GM12878 (cell line): ENCODE data around the gene CDC45. TPM values are rescaled to one million over a fixed set of nuclear protein-coding genes. Genes with fewer than 3 reads are reported as not detected.

Experiments used
- ATF2 ChIP-seq: IDR thresholded peaks from 2 replicates; pipeline ENCODE4 v1.6.1; 2012; ENCODE audit warnings: low read length, inconsistent platforms
- BMI1 ChIP-seq: fragments of 450-650 bp; IDR thresholded peaks from 2 replicates; pipeline ENCODE4 v1.6.1; 2016; ENCODE audit warnings: mild to moderate bottlenecking, moderate library complexity, borderline replicate concordance
- MEF2A ChIP-seq: IDR thresholded peaks from 2 replicates; pipeline ENCODE4 v1.6.1; 2011; ENCODE audit warnings: low read depth, mild to moderate bottlenecking, low read length, moderate library complexity; ENCODE audit not compliant: insufficient read depth
- POLR2A ChIP-seq: IDR thresholded peaks from 2 replicates; pipeline ENCODE4 v1.6.1; 2011; ENCODE audit warnings: low read depth, mild to moderate bottlenecking, low read length
- RELA ChIP-seq: fragments of 450-650 bp; IDR thresholded peaks from 2 replicates; pipeline ENCODE4 v1.8.0; 2014; ENCODE audit warnings: borderline replicate concordance; ENCODE audit not compliant: partially characterized antibody
- RFX5 ChIP-seq: IDR thresholded peaks from 2 replicates; pipeline ENCODE4 v1.6.1; 2011; ENCODE audit warnings: low read depth, low read length, improper control_type of control experiment
- RUNX3 ChIP-seq: IDR thresholded peaks from 2 replicates; pipeline ENCODE4 v1.6.1; 2012; ENCODE audit warnings: low read length, inconsistent platforms
- polyA plus RNA-seq, 11 experiments: library from polyadenylated mRNA; depleted of rRNA in 4 of 11; unstranded in 6 of 11; stranded (reverse) in 5 of 11; fragments of >200 nt; fragmentation: Nextera tagmentation in 4 of 11; fragmentation: Illumina TruSeq in 1 of 11; extraction: Ambion mirVana in 4 of 11; extraction: Trizol in 1 of 11; gene quantifications; 1 replicate in 1 of 11; 2 replicates in 10 of 11; pipeline versions ENCODE4 v1.2.1 to v1.2.3, GENCODE V29; 2011 to 2016; ENCODE audit warnings: inconsistent platforms in 2 of 11, missing spikeins in 2 of 11, low read depth in 1 of 11
- total RNA-seq, 4 experiments: library from RNA; depleted of rRNA in 3 of 4; stranded (reverse); fragments of >200 nt in 3 of 4; fragmentation: Illumina TruSeq in 1 of 4; extraction: Trizol in 1 of 4; gene quantifications; 2 replicates each; pipeline versions ENCODE4 v1.2.1 to v1.2.3, GENCODE V29; 2013 to 2021

CDC45 gene
- total and polyA plus RNA-seq, 10 of the 15 experiments (the other 5 are each of a cell fraction or from before 2014, with no cell fraction given) = 40.8 to 88.5 (median 54.2) TPM

GRCh38 chr22:19569976-19570375, 90.3 kb downstream of the CDC45 start (continued):
- TF ChIP-seq BMI1 (no peak), MEF2A (no peak), RUNX3 (no peak), RFX5 (no peak), ATF2 (no peak), POLR2A (no peak), RELA (no peak)

Other genes with a start within 250 kb of the CDC45 start
Only the 7 nearest of the 8 such genes appear.
- gene CLTCL1, start 188.2 kb upstream of the CDC45 start, total RNA-seq (2014; rRNA removed) = under 0.01 and 0.05 TPM in 2 replicates
- gene CLTCL1, start 188.2 kb upstream of the CDC45 start, total RNA-seq (2014; rRNA removed; fragmentation: Illumina TruSeq; extraction: Trizol) = not detected in 2 replicates
- gene CLTCL1, start 188.2 kb upstream of the CDC45 start, total RNA-seq (2021) = 0.16 and 0.18 TPM in 2 replicates
- 0.07 and 0.35 TPM in 2 replicates for gene CLTCL1, start 188.2 kb upstream of the CDC45 start, polyA plus RNA-seq (2011; rRNA removed)
- 0.07 TPM in 1 of 2 replicates, not detected in the other for gene CLTCL1, start 188.2 kb upstream of the CDC45 start, polyA plus RNA-seq (2014; fragmentation: Illumina TruSeq; extraction: Trizol)
- gene CLTCL1, start 188.2 kb upstream of the CDC45 start, polyA plus RNA-seq (2014; fragmentation: Nextera tagmentation; extraction: Ambion mirVana) = under 1 TPM in 1 of 2 experiments, not detected in 1; 0.04 TPM
- gene CLTCL1, start 188.2 kb upstream of the CDC45 start, polyA plus RNA-seq (2014; rRNA removed) = 0.13 TPM in 1 of 2 replicates, not detected in the other
- under 1 TPM; 0.11 to 0.16 TPM for gene CLTCL1, start 188.2 kb upstream of the CDC45 start, polyA plus RNA-seq (2016; fragmentation: Nextera tagmentation; extraction: Ambion mirVana)
- gene HIRA, start 48.2 kb upstream of the CDC45 start, total RNA-seq (2014; rRNA removed) = 14.7 and 15.6 TPM in 2 replicates
- gene HIRA, start 48.2 kb upstream of the CDC45 start, total RNA-seq (2014; rRNA removed; fragmentation: Illumina TruSeq; extraction: Trizol) = 12.6 and 13.5 TPM in 2 replicates
- 32.2 and 32.7 TPM in 2 replicates for gene HIRA, start 48.2 kb upstream of the CDC45 start, total RNA-seq (2021)
- gene HIRA, start 48.2 kb upstream of the CDC45 start, polyA plus RNA-seq (2011; rRNA removed) = 10.8 and 19.9 TPM in 2 replicates
- 11.5 and 20.2 TPM in 2 replicates for gene HIRA, start 48.2 kb upstream of the CDC45 start, polyA plus RNA-seq (2014; fragmentation: Illumina TruSeq; extraction: Trizol)
- under 1 TPM; 0.34 to 0.60 TPM for gene HIRA, start 48.2 kb upstream of the CDC45 start, polyA plus RNA-seq (2014; fragmentation: Nextera tagmentation; extraction: Ambion mirVana)
- gene HIRA, start 48.2 kb upstream of the CDC45 start, polyA plus RNA-seq (2014; rRNA removed) = 23.5 and 26.6 TPM in 2 replicates
- 1 to 10 TPM; 2.1 to 2.8 TPM for gene HIRA, start 48.2 kb upstream of the CDC45 start, polyA plus RNA-seq (2016; fragmentation: Nextera tagmentation; extraction: Ambion mirVana)
- gene MRPL40, start 47.4 kb upstream of the CDC45 start, total RNA-seq (2014; rRNA removed) = 48.0 and 51.9 TPM in 2 replicates
- 55.9 and 58.1 TPM in 2 replicates for gene MRPL40, start 47.4 kb upstream of the CDC45 start, total RNA-seq (2014; rRNA removed; fragmentation: Illumina TruSeq; extraction: Trizol)
- 41.2 and 42.4 TPM in 2 replicates for gene MRPL40, start 47.4 kb upstream of the CDC45 start, total RNA-seq (2021)
- 62.3 and 72.3 TPM in 2 replicates for gene MRPL40, start 47.4 kb upstream of the CDC45 start, polyA plus RNA-seq (2011; rRNA removed)
- 66.0 and 78.0 TPM in 2 replicates for gene MRPL40, start 47.4 kb upstream of the CDC45 start, polyA plus RNA-seq (2014; fragmentation: Illumina TruSeq; extraction: Trizol)
- 100 to 1,000 TPM; 180 to 207 TPM for gene MRPL40, start 47.4 kb upstream of the CDC45 start, polyA plus RNA-seq (2014; fragmentation: Nextera tagmentation; extraction: Ambion mirVana)
- 53.8 and 64.4 TPM in 2 replicates for gene MRPL40, start 47.4 kb upstream of the CDC45 start, polyA plus RNA-seq (2014; rRNA removed)
- 100 to 1,000 TPM; 124 to 131 TPM for gene MRPL40, start 47.4 kb upstream of the CDC45 start, polyA plus RNA-seq (2016; fragmentation: Nextera tagmentation; extraction: Ambion mirVana)
- gene C22orf39, start 32.2 kb upstream of the CDC45 start, total RNA-seq (2014; rRNA removed) = 30.1 and 31.6 TPM in 2 replicates
- 17.3 TPM in 2 replicates for gene C22orf39, start 32.2 kb upstream of the CDC45 start, total RNA-seq (2014; rRNA removed; fragmentation: Illumina TruSeq; extraction: Trizol)
- 21.4 and 21.6 TPM in 2 replicates for gene C22orf39, start 32.2 kb upstream of the CDC45 start, total RNA-seq (2021)
- 39.9 and 40.8 TPM in 2 replicates for gene C22orf39, start 32.2 kb upstream of the CDC45 start, polyA plus RNA-seq (2011; rRNA removed)
- 20.8 and 21.0 TPM in 2 replicates for gene C22orf39, start 32.2 kb upstream of the CDC45 start, polyA plus RNA-seq (2014; fragmentation: Illumina TruSeq; extraction: Trizol)
- gene C22orf39, start 32.2 kb upstream of the CDC45 start, polyA plus RNA-seq (2014; fragmentation: Nextera tagmentation; extraction: Ambion mirVana) = 10 to 100 TPM in 1 of 2 experiments, 1 to 10 TPM in 1; 6.7 to 10.9 TPM
- gene C22orf39, start 32.2 kb upstream of the CDC45 start, polyA plus RNA-seq (2014; rRNA removed) = 38.8 and 39.9 TPM in 2 replicates
- gene C22orf39, start 32.2 kb upstream of the CDC45 start, polyA plus RNA-seq (2016; fragmentation: Nextera tagmentation; extraction: Ambion mirVana) = 10 to 100 TPM; 38.2 to 47.0 TPM
- gene UFD1, start 727 bp upstream of the CDC45 start, total RNA-seq (2014; rRNA removed) = 73.3 and 74.6 TPM in 2 replicates
- gene UFD1, start 727 bp upstream of the CDC45 start, total RNA-seq (2014; rRNA removed; fragmentation: Illumina TruSeq; extraction: Trizol) = 73.7 and 79.0 TPM in 2 replicates
- gene UFD1, start 727 bp upstream of the CDC45 start, total RNA-seq (2021) = 67.2 and 67.5 TPM in 2 replicates
- 75.4 and 98.7 TPM in 2 replicates for gene UFD1, start 727 bp upstream of the CDC45 start, polyA plus RNA-seq (2011; rRNA removed)
- 140 and 145 TPM in 2 replicates for gene UFD1, start 727 bp upstream of the CDC45 start, polyA plus RNA-seq (2014; fragmentation: Illumina TruSeq; extraction: Trizol)
- gene UFD1, start 727 bp upstream of the CDC45 start, polyA plus RNA-seq (2014; fragmentation: Nextera tagmentation; extraction: Ambion mirVana) = 100 to 1,000 TPM; 128 to 143 TPM
- gene UFD1, start 727 bp upstream of the CDC45 start, polyA plus RNA-seq (2014; rRNA removed) = 97.3 and 106 TPM in 2 replicates
- gene UFD1, start 727 bp upstream of the CDC45 start, polyA plus RNA-seq (2016; fragmentation: Nextera tagmentation; extraction: Ambion mirVana) = 100 to 1,000 TPM; 140 to 143 TPM
- not detected in 2 replicates for gene CLDN5, start 44.5 kb downstream of the CDC45 start, total RNA-seq (2014; rRNA removed)
- gene CLDN5, start 44.5 kb downstream of the CDC45 start, total RNA-seq (2014; rRNA removed; fragmentation: Illumina TruSeq; extraction: Trizol) = not detected in 2 replicates
- gene CLDN5, start 44.5 kb downstream of the CDC45 start, total RNA-seq (2021) = 0.15 TPM in 1 of 2 replicates, not detected in the other
- gene CLDN5, start 44.5 kb downstream of the CDC45 start, polyA plus RNA-seq (2011; rRNA removed) = not detected in 2 replicates
- not detected in 2 replicates for gene CLDN5, start 44.5 kb downstream of the CDC45 start, polyA plus RNA-seq (2014; fragmentation: Illumina TruSeq; extraction: Trizol)
- gene CLDN5, start 44.5 kb downstream of the CDC45 start, polyA plus RNA-seq (2014; fragmentation: Nextera tagmentation; extraction: Ambion mirVana) = not detected
- not detected in 2 replicates for gene CLDN5, start 44.5 kb downstream of the CDC45 start, polyA plus RNA-seq (2014; rRNA removed)
- not detected for gene CLDN5, start 44.5 kb downstream of the CDC45 start, polyA plus RNA-seq (2016; fragmentation: Nextera tagmentation; extraction: Ambion mirVana)
- gene SEPTIN5, start 234.6 kb downstream of the CDC45 start, total RNA-seq (2014; rRNA removed) = 0.34 and 0.65 TPM in 2 replicates
- gene SEPTIN5, start 234.6 kb downstream of the CDC45 start, total RNA-seq (2014; rRNA removed; fragmentation: Illumina TruSeq; extraction: Trizol) = 0.13 and 0.51 TPM in 2 replicates
- 0.82 and 1.1 TPM in 2 replicates for gene SEPTIN5, start 234.6 kb downstream of the CDC45 start, total RNA-seq (2021)
- 0.19 and 0.43 TPM in 2 replicates for gene SEPTIN5, start 234.6 kb downstream of the CDC45 start, polyA plus RNA-seq (2011; rRNA removed)
- gene SEPTIN5, start 234.6 kb downstream of the CDC45 start, polyA plus RNA-seq (2014; fragmentation: Illumina TruSeq; extraction: Trizol) = 0.34 and 1.5 TPM in 2 replicates
- not detected for gene SEPTIN5, start 234.6 kb downstream of the CDC45 start, polyA plus RNA-seq (2014; fragmentation: Nextera tagmentation; extraction: Ambion mirVana)
- 0.46 TPM in 1 of 2 replicates, not detected in the other for gene SEPTIN5, start 234.6 kb downstream of the CDC45 start, polyA plus RNA-seq (2014; rRNA removed)
- not detected for gene SEPTIN5, start 234.6 kb downstream of the CDC45 start, polyA plus RNA-seq (2016; fragmentation: Nextera tagmentation; extraction: Ambion mirVana)